Sigmoid colon (tissue), 7 donors: Measurements from ENCODE around the gene PICALM. TPM values are rescaled to one million over a fixed set of nuclear protein-coding genes. Genes with fewer than 3 reads are reported as not detected.

Source experiments
- DNase-seq: peaks from one replicate; pipeline ENCODE4 v3.0.0-alpha.2; 2019
- H3K27ac ChIP-seq, 4 donors: fragments of 200-600 bp; sonication (generic); one replicate each; pipeline ENCODE4 v1.5.1; 2016 to 2019; ENCODE audit warnings: mild to moderate bottlenecking in 1 of 4
- H3K27me3 ChIP-seq, 3 donors: fragments of 200-600 bp; sonication (generic); one replicate each; pipeline ENCODE4 v1.5.1; 2019; ENCODE audit warnings: mild to moderate bottlenecking in 1 of 3
- H3K36me3 ChIP-seq, 4 donors: fragments of 200-600 bp; sonication (generic); one replicate each; pipeline ENCODE4 v1.5.1; 2016 to 2019
- H3K4me1 ChIP-seq, 4 donors: fragments of 200-600 bp; sonication (generic); one replicate each; pipeline ENCODE4 v1.5.1; 2017 to 2019
- H3K4me3 ChIP-seq, 4 donors: fragments of 200-600 bp; sonication (generic); one replicate each; pipeline ENCODE4 v1.5.1; 2017 to 2019; ENCODE audit warnings: mild to moderate bottlenecking in 2 of 4, moderate library complexity in 1 of 4
- H3K9me3 ChIP-seq, 4 donors: fragments of 200-600 bp in 3 of 4; sonication (generic) in 3 of 4; one replicate each; pipeline versions ENCODE4 v1.5.1 to v1.6.1; 2013 to 2019
- EP300 ChIP-seq, 4 donors: sonication (generic); formaldehyde crosslinking; IDR thresholded peaks; one replicate each; pipeline ENCODE4 v1.6.1; 2017; ENCODE audit warnings: antibody characterized with exemption in 4 of 4
- POLR2A ChIP-seq, 2 donors: fragments of 450-650 bp; IDR thresholded peaks; one replicate each; pipeline ENCODE4 v1.6.1; 2016; ENCODE audit warnings: antibody characterized with exemption in 2 of 2, mild to moderate bottlenecking in 2 of 2, moderate library complexity in 2 of 2
- POLR2AphosphoS5 ChIP-seq, 4 donors: sonication (generic); formaldehyde crosslinking; IDR thresholded peaks; one replicate each; pipeline ENCODE4 v1.6.1; 2017; ENCODE audit warnings: antibody characterized with exemption in 4 of 4
- WGBS, 2 donors: extraction: QIAGEN DNeasy Blood & Tissue Kit; methylation state at CpG; one replicate each; pipeline ENCODE4 v1.1.7; 2013; 5-methylcytosine and 5-hydroxymethylcytosine counted together
- intact Hi-C: fragments of 100-400 bp; cut with DNase I; formaldehyde crosslinking; loops from one replicate; pipeline ENCODE4 v1.15.1; 2023
- polyA plus RNA-seq, 3 donors: library from polyadenylated mRNA; stranded (reverse); fragments of 200-250 nt; gene quantifications; one replicate each; pipeline ENCODE4 v1.2.3, GENCODE V29; 2013
- total RNA-seq, 4 donors: library from RNA; depleted of rRNA; stranded (reverse); fragments of >200 nt; gene quantifications; one replicate each; pipeline ENCODE4 v1.1.0, GENCODE V29; 2016
- TF ChIP-seq, protein P1 (sequence below), 4 experiments: fragments of 450-650 bp in 3 of 4; fragments of 200-600 bp in 1 of 4; IDR thresholded peaks; one replicate each; pipeline ENCODE4 v1.5.1; 2016 to 2019; ENCODE audit warnings: antibody characterized with exemption in 4 of 4, mild to moderate bottlenecking in 3 of 4, moderate library complexity in 2 of 4
- donor health status: healthy with polysubstance abuse.
- donor health status: Bipolar disorder and iron deficiency.
- donor health status: healthy.

The PICALM gene
- total and polyA plus RNA-seq, 7 donors, result 55.3 to 250 (median 213) TPM

- Histone ChIP-seq H3K4me3 (peak overlapping the region; percentile 88 to 98 (median 94)), H3K27me3 (no peaks in the 10 kb centered on the region), H3K36me3 (no peaks in the 10 kb centered on the region), H3K9me3 (no peaks in the 10 kb centered on the region), H3K27ac (peak overlapping the region; percentile 95 to 99 (median 97)), H3K4me1 (peaks cover 0 to 55% (median 41%) of the 10 kb centered on the region in 4 donors)
- TF ChIP-seq POLR2AphosphoS5 (IDR thresholded peaks at IDR 0.05) (peak in 1 of 4 donors; percentile 15), EP300 (IDR thresholded peaks at IDR 0.05) (no peak)
- DNase-seq, result no peak
- intact Hi-C loops, result loop anchor here (5.0 to 10.0 kb wide), 4 partner anchors 125 to 382 kb away; partner anchors contain the start of genes CCDC83, CCDC89 and HIKESHI
- 0% methylated on average over 11 of the region's 11 CpGs for WGBS, 2 donors
Measured at GRCh38 chr11:86067009-86067850, 1.7 kb downstream of the PICALM start.

- 2 to 3% methylated on average over 5 of the region's 5 CpGs for WGBS, 2 donors
- Histone ChIP-seq H3K36me3 (no peaks in the 10 kb centered on the region), H3K9me3 (no peaks in the 10 kb centered on the region), H3K27ac (peak overlapping the region; percentile 95 to 99 (median 97)), H3K4me1 (peaks cover 0 to 61% (median 44%) of the 10 kb centered on the region in 4 donors), H3K4me3 (peak overlapping the region; percentile 88 to 98 (median 94)), H3K27me3 (no peaks in the 10 kb centered on the region)
- DNase-seq, result no peak
- intact Hi-C loops, result loop anchor here (5.0 to 10.0 kb wide), 4 partner anchors 126 to 382 kb away; partner anchors contain the start of genes CCDC83, CCDC89 and HIKESHI
- no peak for TF ChIP-seq EP300 (IDR thresholded peaks at IDR 0.05)
- no peak for TF ChIP-seq POLR2A (IDR thresholded peaks at IDR 0.05)
- no peak for TF ChIP-seq POLR2AphosphoS5 (IDR thresholded peaks at IDR 0.05)
- TF ChIP-seq, protein P1, sequence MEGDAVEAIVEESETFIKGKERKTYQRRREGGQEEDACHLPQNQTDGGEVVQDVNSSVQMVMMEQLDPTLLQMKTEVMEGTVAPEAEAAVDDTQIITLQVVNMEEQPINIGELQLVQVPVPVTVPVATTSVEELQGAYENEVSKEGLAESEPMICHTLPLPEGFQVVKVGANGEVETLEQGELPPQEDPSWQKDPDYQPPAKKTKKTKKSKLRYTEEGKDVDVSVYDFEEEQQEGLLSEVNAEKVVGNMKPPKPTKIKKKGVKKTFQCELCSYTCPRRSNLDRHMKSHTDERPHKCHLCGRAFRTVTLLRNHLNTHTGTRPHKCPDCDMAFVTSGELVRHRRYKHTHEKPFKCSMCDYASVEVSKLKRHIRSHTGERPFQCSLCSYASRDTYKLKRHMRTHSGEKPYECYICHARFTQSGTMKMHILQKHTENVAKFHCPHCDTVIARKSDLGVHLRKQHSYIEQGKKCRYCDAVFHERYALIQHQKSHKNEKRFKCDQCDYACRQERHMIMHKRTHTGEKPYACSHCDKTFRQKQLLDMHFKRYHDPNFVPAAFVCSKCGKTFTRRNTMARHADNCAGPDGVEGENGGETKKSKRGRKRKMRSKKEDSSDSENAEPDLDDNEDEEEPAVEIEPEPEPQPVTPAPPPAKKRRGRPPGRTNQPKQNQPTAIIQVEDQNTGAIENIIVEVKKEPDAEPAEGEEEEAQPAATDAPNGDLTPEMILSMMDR (IDR thresholded peaks at IDR 0.05), result no peak
Measured at GRCh38 chr11:86066657-86067008, 2.3 kb downstream of the PICALM start.

- Histone ChIP-seq H3K27ac (peak overlapping the region; percentile 95 to 99 (median 97)), H3K36me3 (no peaks in the 10 kb centered on the region), H3K9me3 (no peaks in the 10 kb centered on the region), H3K4me3 (peak overlapping the region in 3 of 4 donors; percentile 88 to 95 (median 92)), H3K4me1 (peaks cover 0 to 65% (median 45%) of the 10 kb centered on the region in 4 donors), H3K27me3 (no peaks in the 10 kb centered on the region)
- TF ChIP-seq POLR2A (IDR thresholded peaks at IDR 0.05), result no peak
- no peak for TF ChIP-seq EP300 (IDR thresholded peaks at IDR 0.05)
- TF ChIP-seq, protein P1 (IDR thresholded peaks at IDR 0.05), result no peak
- no peak for TF ChIP-seq POLR2AphosphoS5 (IDR thresholded peaks at IDR 0.05)
- 5 to 10% methylated on average over 3 of the region's 3 CpGs for WGBS, 2 donors
- DNase-seq, result no peak
- intact Hi-C loops, result loop anchor here (5.0 to 10.0 kb wide), 4 partner anchors 126 to 381 kb away; partner anchors contain the start of genes CCDC83, CCDC89 and HIKESHI
Measured at GRCh38 chr11:86066033-86066432, 2.9 kb downstream of the PICALM start.

- Histone ChIP-seq H3K4me1 (peaks cover 0 to 68% (median 51%) of the 10 kb centered on the region in 4 donors), H3K4me3 (peak overlapping the region in 3 of 4 donors; percentile 9 to 95 (median 88)), H3K36me3 (no peaks in the 10 kb centered on the region), H3K9me3 (no peaks in the 10 kb centered on the region), H3K27ac (peak overlapping the region in 3 of 4 donors; percentile 97 to 99 (median 97)), H3K27me3 (no peaks in the 10 kb centered on the region)
- intact Hi-C loops, result loop anchor here (10.0 kb wide), 2 partner anchors 210 to 380 kb away; partner anchors contain the start of genes CCDC83 and CCDC89
- WGBS, 2 donors, result 72 to 77% methylated on average over 5 of the region's 5 CpGs
- no peak for DNase-seq
- TF ChIP-seq EP300 (IDR thresholded peaks at IDR 0.05), result no peak
Measured at GRCh38 chr11:86064220-86064803, 4.6 kb downstream of the PICALM start.

DNA sequence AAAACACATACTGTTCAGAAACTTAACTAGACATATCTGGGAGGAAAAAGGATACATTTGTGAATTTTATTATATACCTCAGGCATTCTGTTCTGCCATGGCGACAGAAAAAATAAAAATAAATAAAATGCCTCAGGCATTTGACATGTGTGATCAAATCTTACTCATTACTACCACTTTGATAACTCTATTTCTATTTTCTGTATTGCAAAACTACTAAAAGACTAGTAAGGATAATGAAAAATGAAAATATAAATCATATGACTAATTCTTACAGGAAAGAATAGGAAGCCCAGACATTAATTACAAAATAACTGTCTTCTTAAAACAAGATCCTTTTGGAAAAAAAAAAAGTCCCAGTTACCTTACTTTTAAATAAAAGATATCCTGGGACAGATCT is 5.3 kb downstream of the PICALM start:
- TF ChIP-seq EP300 (IDR thresholded peaks at IDR 0.05), result no peak
- 86 to 88% methylated on average over 1 of the region's 1 CpG for WGBS, 2 donors

More for the DNA sequence above, 5.3 kb downstream of the PICALM start:
- Histone ChIP-seq H3K27me3 (no peaks in the 10 kb centered on the region), H3K27ac (peak overlapping the region; percentile 24 to 99 (median 97)), H3K4me3 (peak overlapping the region in 2 of 4 donors; percentile 9 to 95), H3K36me3 (no peaks in the 10 kb centered on the region), H3K9me3 (no peaks in the 10 kb centered on the region), H3K4me1 (peaks cover 0 to 74% (median 58%) of the 10 kb centered on the region in 4 donors)
- DNase-seq, result no peak
- intact Hi-C loops, result loop anchor here (10.0 kb wide), 2 partner anchors 209 to 379 kb away; partner anchors contain the start of genes CCDC83 and CCDC89
